Epithelial cell of esophagus (primary cell): ENCODE data around the gene DNAJC24.
A peak's percentile ranks its signal among the peaks of the same experiment; 100 is the strongest.

Experiments
- DNase-seq: peaks from one replicate; pipeline ENCODE4 v3.0.0; 2010; ENCODE audit warnings: low read depth
- H3K4me3 ChIP-seq: 2 replicates; pipeline ENCODE4 v1.5.1; 2011; ENCODE audit warnings: mild to moderate bottlenecking, low read length, control low read depth
- CTCF ChIP-seq: IDR thresholded peaks from 2 replicates; pipeline ENCODE4 v1.5.1; 2011; ENCODE audit warnings: low read depth, mild to moderate bottlenecking, low read length, control low read depth, inconsistent platforms; ENCODE audit not compliant: insufficient read depth; ENCODE audit errors: missing control alignments

Gene DNAJC24

GRCh38 chr11:31443802-31444201 is 74.1 kb downstream of the DNAJC24 start:
- DNase-seq = no peak
- H3K4me3 ChIP-seq = no peak overlapping the region
- TF ChIP-seq CTCF = no peak

DNA sequence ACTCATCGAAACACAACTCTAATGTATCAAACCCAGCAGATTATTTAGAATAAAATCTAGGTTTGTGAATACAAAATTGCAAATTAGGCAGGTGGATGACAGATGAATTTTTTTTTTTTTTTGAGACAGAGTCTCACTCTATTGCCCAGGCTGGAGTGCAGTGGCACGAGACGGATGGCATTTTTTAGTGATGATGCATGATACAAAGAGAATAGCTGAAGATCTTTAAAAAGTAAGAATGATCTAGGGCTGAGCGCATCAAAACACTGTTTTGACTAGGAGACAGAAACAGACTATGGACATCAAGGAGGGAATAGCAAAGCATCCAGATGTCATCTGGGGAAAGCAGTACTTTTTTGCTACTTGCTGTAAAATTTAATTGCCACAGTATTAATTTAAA is 76.0 kb downstream of the DNAJC24 start:
- H3K4me3 ChIP-seq = no peak overlapping the region
- peak; percentile 12 for DNase-seq
- TF ChIP-seq CTCF = no peak

DNA sequence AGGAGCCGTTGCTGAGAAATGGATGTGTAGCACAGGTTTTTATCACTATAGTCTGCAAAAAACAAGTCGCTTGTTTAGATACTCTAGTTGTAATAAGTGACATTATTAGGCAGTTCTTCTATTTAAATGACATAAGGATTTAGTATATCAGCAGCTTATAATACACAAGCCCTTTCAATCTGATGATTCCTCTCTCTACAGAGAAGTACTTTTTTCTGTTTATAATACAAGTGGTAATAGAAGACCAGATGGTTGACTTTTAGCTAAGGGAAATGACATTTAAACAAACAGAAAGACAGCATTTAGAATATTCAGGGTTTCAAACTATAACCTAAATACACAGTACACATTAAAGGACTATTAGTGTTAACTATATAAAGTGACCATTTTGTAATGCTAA is 79.4 kb downstream of the DNAJC24 start:
- no peak for DNase-seq
- no peak for TF ChIP-seq CTCF
- no peak overlapping the region for H3K4me3 ChIP-seq

GRCh38 chr11:31450841-31451240 is 81.2 kb downstream of the DNAJC24 start:
- no peak overlapping the region for H3K4me3 ChIP-seq
- TF ChIP-seq CTCF = no peak
- DNase-seq = no peak

DNA sequence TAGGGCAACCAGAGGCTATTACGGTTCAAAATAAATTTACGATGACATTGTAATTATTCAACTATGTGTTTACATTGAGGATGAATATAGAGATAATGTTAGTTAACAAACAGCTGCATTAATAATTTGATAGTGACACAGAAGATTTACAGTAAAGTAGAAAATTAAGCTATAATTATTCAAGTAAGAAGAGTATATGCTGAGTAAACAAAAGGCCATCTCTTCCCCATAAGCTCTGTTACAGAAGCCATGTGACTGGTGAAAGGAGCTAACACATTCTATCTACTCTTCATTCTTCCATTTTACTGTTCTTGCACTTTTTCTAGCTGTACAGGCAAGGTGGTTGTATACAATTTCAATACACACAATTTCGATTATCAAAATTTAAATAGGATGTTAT is 85.5 kb downstream of the DNAJC24 start:
- no peak overlapping the region for H3K4me3 ChIP-seq
- no peak for TF ChIP-seq CTCF
- no peak for DNase-seq

DNA sequence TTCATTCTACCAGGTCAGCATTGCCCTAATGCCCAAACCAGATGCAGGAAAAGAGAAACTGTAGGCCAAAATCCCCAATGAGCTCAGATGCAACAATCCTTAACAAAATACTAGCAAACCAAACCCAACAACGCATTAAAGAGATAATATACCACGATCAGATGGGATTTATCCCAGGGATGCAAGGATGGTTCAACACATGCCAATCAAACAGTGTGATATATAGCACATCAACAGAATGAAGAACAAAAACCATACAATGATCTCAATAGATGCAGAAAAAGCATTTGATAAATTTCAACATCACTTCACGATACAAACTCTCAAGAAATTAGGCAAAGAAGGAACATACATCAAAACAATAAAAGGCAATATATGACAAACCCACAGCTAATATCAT is 94.8 kb downstream of the DNAJC24 start:
- no peak for DNase-seq
- TF ChIP-seq CTCF = no peak
- H3K4me3 ChIP-seq = no peak overlapping the region

DNA sequence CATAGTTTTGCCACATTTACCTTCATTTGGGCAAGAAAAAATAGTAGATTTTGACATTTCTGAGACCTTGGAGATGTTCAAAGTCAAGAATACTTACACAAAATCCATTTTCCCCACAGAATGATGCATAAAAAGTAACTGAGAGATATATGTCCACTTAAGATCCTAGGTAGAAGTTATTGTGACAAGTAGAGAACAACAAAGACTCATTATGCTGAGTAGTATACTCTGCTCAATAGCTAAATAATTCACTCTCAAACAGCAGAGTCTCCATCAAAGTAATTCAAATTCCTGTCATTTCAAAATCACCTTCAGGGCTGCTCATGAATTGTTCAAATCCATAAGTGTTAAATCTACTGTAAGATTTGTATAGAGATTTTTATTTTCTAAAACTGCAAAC is 104.4 kb downstream of the DNAJC24 start:
- TF ChIP-seq CTCF = no peak
- no peak for DNase-seq

More for the DNA sequence above, 104.4 kb downstream of the DNAJC24 start:
- H3K4me3 ChIP-seq = no peak overlapping the region
